ENCODE measurements around the gene NFIA.

GRCh38 chr1:61193808-61194207, 111.4 kb downstream of the NFIA start:
- TF ChIP-seq, protein P1, sequence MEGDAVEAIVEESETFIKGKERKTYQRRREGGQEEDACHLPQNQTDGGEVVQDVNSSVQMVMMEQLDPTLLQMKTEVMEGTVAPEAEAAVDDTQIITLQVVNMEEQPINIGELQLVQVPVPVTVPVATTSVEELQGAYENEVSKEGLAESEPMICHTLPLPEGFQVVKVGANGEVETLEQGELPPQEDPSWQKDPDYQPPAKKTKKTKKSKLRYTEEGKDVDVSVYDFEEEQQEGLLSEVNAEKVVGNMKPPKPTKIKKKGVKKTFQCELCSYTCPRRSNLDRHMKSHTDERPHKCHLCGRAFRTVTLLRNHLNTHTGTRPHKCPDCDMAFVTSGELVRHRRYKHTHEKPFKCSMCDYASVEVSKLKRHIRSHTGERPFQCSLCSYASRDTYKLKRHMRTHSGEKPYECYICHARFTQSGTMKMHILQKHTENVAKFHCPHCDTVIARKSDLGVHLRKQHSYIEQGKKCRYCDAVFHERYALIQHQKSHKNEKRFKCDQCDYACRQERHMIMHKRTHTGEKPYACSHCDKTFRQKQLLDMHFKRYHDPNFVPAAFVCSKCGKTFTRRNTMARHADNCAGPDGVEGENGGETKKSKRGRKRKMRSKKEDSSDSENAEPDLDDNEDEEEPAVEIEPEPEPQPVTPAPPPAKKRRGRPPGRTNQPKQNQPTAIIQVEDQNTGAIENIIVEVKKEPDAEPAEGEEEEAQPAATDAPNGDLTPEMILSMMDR (IDR thresholded peaks at IDR 0.05; ENCODE audit: low read length): no peak
- TF ChIP-seq EZH2phosphoT487 (IDR thresholded peaks at IDR 0.05; ENCODE audit: low read length): no peak
